Mammary epithelial cell (primary cell): ENCODE data around the gene CDRT15L2.

Experiments used
- CTCF ChIP-seq, 2 donors: IDR thresholded peaks in 1 of 2; conservative IDR thresholded peaks in 1 of 2; 2 replicates each; pipeline ENCODE4 v1.5.1; 2011 to 2012; ENCODE audit warnings: inconsistent platforms in 2 of 2, low read length in 2 of 2, mild to moderate bottlenecking in 2 of 2, control low read depth in 1 of 2, low read depth in 1 of 2; ENCODE audit not compliant: insufficient read depth in 1 of 2; ENCODE audit errors: extremely low read depth in 1 of 2
- EZH2 ChIP-seq: IDR thresholded peaks from 2 replicates; pipeline ENCODE4 v1.6.1; 2012; ENCODE audit warnings: low read length, inconsistent platforms, borderline replicate concordance

- TF ChIP-seq CTCF (conservative IDR thresholded peaks at IDR 0.05 in 1 of 2, IDR thresholded peaks at IDR 0.05 in 1 of 2; ENCODE audit: extremely low read depth in 1 of 2, insufficient read depth in 1 of 2, low read depth in 1 of 2, low read length in 2 of 2), result no peak
- TF ChIP-seq EZH2, result no peak
These were observed 33.7 kb downstream of the CDRT15L2 start for GRCh38 chr17:20613248-20613647.
